HG03025 (cell line): ENCODE data around the gene SLC35D2.
"Not testable (repeated sequence)": the region's sequence is repeated elsewhere in the genome, so short reads cannot be mapped to it uniquely, and the experiment has no call there.

Source experiments
- ATAC-seq: cut with Tn5 transposase; IDR thresholded peaks from one replicate; pipeline ENCODE4 v1.9.1; 2021; ENCODE audit warnings: mild to moderate bottlenecking, moderate library complexity; ENCODE audit not compliant: unreplicated experiment, low FRiP score

SLC35D2 gene

GRCh38 chr9:96318921-96319565 lies 64.5 kb downstream of the SLC35D2 start:
- no peak for ATAC-seq

DNA sequence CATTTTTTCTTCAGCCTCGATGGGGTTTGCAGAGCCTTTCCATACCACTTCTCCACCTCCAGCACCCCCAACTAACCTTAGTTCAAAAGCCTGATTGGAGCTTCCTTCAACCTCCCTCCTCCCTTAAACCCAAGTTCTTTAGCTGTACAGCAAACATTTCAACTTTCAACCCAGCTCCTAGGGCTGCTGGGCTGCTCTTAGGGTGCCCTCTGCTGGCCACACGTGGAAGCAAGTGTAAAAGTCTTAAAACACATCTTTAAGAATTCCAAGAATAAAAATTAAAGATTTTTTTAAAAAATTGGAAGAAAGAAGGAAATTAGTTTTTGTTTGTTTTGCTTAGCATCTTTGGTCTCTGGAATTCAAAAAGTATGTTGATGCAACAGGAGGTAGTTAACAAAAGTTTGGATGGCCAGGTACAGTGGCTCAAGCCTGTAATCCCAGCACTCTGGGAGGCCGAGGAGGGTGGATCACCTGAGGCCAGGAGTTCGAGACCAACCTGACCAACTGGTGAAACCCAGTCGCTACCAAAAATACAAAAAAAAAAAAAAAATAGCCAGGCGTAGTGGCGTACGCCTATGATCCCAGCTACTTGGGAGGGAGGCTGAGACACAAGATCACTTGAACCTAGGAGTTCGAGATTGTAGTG lies 66.1 kb downstream of the SLC35D2 start:
- ATAC-seq, result no peak

DNA sequence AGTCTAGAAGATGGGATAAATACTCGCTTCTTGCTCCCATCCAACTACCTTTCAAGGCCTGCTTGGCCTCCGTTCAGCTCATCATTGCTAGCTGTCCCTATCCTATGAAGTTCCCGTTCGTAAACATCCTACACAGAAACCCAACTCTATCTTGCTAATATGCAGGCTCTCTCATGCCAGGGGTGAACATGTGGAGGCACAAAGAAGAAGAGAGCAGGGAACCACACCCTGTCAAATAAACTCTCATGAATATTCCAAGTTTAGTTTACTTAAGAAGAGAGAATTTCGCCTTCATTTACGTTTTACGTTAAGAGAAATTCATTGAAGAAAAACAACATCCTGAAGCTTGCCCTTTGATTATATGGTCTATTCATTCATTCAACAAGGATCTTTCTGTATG lies 73.7 kb downstream of the SLC35D2 start:
- no peak for ATAC-seq

GRCh38 chr9:96306958-96307357 lies 76.6 kb downstream of the SLC35D2 start:
- not testable (repeated sequence) for ATAC-seq

- ATAC-seq, result no peak
Observed at GRCh38 chr9:96305171-96305570, 78.3 kb downstream of the SLC35D2 start.

GRCh38 chr9:96304230-96304629 lies 79.3 kb downstream of the SLC35D2 start:
- ATAC-seq, result no peak

- no peak for ATAC-seq
Observed at GRCh38 chr9:96302021-96302420, 81.5 kb downstream of the SLC35D2 start, which contains the start of gene HSD17B3. Gene HSD17B3 (minus strand): TSS chr9:96302176. CDS start chr9:96302104, 72 bp downstream.

DNA sequence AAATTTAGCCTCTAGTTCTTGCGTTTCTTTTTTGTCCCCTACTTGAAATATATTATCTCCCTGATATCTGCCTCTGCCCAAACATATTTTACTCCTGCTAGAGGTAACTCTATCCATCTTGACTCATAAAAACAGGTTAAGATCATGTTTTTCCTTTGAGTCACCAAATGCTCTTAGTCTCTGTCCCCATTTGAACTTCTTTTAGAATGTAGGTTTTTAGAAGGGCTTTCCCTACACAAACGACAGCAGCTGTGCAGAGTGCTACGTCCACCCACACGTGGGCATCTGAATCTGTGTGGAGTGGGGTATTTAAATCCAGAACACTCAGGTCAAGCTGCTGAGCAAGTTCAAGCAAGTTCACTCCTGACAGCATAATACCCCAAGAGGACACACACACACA lies 83.7 kb downstream of the SLC35D2 start:
- ATAC-seq, result no peak

DNA sequence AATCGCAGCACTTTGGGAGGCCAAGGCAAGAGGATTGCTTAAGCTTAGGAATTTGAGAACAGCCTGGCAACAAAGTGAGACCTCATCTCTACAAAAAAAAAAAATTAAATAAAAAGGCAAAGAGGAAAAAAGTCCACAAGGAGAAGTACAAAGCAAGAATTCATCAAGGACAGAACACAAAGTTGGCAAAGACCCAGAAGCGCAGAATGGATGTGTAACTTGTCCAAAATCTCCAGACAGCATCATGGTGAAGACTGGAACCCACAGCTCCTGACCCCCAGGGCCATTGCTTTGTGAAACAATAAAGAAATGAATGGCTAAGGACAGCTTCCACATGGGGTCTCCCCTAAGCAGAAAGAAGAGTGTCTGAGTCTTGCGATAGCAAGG lies 89.4 kb downstream of the SLC35D2 start:
- ATAC-seq, result no peak

DNA sequence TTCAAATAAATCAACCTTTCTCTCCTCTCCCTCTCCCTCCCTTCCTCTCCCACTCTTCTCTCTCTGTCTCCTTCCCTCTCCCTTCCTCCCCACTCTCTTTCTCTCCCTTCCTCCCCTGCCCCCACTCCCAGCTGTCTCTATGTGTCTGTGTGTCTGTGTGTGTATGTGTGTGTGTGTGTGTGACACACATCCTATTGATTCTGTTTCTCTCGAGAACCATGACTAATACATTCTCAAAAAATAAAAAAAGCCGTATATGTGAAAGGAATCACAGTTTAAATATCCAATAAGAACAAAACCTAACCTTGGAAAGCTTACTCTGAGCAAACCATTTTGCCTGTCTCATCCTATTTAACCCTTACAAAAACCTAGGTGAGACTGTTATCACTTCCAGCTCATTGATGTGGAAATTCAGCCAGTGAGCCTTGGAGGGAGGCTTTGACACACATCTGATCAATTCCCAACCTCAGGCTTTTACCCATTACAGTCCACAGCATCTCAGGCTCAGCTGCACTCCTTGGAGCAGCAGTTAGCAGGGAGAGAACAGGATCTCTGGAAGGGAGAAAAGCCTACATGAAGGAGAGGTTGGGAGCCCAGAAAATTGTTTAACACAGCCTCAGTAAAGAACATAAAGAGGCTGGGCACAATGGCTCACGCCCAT lies 89.9 kb downstream of the SLC35D2 start:
- no peak for ATAC-seq

DNA sequence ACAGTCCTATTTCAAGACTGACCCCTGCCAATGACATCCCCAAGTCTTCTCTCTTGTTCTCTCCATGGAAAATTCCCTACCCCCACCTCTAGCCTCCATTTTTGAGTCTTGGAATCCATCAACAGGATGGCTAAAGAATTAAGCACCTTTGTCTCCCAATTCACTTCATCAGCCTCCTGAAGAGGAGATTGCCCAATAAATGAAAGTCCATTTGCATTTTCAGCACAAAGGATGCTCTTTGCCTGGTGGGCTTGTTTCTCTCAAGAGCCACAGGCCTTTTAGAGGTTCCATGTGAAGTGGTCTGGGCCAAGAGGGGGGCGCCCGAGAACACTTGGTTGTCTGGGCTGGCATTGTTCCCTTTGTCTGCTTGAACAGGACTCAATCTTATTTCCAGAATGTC lies 94.1 kb downstream of the SLC35D2 start:
- no peak for ATAC-seq

DNA sequence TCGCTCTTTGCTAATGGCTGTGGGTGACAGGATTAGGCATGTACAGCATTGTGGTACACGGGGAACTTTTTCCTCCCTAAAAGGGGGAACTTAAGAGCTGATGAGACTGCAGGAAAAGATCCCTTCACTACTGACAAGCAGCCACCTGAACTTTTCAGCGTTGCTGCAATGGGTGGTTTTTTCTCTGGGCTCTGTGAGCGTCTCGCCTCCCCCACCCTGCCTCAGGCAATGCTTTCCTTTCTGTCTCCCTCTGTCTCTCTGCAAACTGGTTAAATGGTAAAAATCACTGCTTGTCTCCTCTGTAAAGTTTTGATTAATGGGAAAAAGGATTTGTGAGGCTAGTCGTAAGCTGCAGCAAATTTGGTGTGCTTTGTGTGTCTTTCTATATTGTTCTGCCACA lies 101.9 kb downstream of the SLC35D2 start:
- ATAC-seq, result no peak

DNA sequence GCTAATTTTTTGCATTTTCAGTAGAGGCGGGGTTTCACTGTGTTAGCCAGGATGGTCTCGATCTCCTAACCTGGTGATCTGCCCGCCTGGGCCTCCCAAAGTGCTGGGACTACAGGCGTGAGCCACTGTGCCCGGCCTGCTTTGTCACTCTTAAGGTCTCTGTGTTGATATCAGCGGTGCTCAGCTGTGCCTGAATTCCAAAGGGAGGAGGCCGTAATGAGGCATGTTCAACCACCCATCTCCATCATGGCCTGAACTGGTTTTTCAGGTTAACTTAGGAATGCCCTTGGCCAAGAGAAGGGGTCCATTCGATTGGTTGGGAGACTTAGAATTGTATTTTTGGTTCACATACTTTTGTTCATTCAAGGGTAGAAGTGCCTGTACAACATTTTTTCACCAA lies 103.6 kb downstream of the SLC35D2 start:
- no peak for ATAC-seq

DNA sequence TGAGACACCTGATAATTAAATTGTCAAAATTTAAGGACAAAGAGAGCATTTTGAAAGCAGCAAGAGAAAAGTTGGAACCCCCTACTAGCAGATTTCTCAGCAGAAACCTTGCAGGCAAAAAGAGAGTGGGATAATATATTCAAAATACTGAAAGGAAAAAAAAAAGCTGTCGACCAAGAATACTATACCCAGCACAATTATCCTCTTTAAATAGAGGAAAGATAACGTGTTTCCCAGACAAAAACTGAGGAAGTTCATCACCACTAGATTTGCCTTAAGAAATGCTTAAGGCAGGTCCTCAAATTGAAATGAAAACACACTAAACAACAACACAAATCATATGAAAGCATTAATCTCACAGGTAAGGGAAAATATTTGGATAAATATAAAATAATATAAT lies 108.6 kb downstream of the SLC35D2 start:
- no peak for ATAC-seq
